AML-193 (cell line): ENCODE data around the gene LENG1.

Experiments used
- DNase-seq, 2 experiments: peaks; one replicate each; lab custom pipeline; 2025; lab: John Stamatoyannopoulos, UW

Gene LENG1

DNA sequence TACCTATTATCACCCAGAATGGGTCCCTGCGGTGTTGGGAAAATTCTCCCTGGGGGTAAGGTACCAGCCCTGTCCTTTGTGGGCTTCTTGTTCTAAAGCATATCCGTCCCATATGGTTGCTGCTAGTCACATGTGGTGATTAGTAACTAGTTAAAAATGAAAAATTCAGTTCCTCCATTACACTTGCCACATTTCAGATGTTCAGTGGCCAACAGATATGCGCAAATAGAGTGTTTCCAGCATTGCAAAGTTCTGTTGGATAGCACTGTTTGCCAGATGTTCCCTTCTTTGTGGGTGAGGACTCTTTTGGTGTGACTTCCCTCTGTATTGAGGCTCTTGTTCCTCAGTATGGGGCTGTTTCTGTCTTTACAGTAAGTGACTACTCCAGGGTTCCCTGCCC lies 18.2 kb downstream of the LENG1 start:
- DNase-seq, result no peak

DNA sequence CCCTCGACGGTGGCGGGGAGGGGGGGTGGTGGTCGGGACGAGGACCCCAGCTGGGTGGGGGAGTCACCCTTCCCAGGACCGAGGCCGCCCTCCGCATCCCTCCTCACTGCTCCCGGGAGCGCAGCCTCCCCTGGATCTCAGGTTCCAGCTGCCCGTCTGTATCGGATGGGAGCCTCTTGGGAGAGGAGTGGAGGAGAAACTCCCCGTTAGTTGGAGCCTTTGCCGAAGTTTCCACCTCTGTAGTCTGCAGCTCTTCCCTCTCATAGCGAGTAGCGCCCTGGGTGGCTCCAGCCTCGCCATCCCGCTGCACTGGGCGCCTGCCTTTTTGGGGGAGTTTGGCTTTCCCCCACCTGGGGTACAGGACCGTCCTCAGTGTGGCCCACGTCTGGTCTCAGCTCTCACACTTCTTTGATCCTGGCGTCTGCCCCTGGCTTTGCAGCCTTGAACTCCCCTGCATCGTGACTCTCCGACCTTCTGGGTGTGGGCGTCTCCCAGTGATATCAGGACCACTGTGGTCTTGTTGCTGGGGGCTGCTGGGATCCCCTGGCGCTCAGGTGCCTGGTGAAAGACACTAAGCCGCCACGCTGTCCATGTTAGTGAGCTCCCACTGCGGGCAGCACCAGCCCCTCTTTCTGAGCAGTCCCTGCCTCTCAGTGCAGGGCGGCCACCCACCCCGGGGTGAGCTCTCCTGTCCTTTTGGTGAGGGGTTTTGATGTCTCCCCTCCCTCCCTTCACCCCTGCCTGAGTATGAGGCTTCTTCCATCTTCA lies 20.8 kb downstream of the LENG1 start:
- no peak for DNase-seq

DNA sequence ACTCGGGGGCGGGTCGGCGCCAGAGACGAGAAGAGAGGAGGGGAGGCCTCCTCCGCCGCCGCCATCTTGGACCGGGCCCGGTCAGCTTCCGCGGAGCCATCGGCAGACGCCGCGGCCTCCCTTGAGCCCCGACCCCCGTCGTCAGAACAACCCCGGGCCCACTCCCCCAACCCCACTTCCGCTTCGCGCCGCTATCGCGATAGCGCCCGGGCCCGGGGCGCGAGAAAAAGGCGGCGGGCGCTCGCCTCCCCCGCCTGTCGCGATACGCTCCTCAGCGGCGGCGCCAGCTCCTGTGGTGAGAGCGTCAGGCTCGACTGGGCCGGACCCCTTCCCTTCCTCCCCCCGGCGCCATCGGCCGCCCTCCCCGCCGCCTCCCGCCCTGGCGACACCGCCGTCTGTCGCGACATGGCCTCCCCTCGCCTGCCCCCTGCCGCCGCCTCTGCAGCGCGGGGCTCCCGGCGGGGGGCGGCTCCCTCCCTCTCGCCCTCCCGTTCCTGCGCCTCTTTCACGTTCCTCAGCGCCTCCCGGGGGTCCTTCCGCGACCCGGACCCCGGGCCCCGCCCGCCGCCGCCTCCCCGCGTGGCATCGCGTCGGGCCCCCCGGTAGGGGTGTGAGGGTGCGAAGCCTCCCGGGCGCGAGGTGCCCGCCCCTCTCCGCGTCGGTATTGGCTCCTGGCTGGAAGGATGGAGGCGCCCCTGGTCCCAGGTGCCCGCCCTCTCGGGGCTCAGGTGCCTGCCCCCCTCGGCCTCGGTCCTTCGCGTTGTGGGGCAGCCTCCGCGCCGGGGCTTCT lies 21.6 kb downstream of the LENG1 start, which contains the start of gene CNOT3:
CNOT3 (plus strand) TSS at position 64 of the 790 bp plus-strand sequence. CDS start 5,217 bp downstream, outside the sequence.
- DNase-seq, result no peak

DNA sequence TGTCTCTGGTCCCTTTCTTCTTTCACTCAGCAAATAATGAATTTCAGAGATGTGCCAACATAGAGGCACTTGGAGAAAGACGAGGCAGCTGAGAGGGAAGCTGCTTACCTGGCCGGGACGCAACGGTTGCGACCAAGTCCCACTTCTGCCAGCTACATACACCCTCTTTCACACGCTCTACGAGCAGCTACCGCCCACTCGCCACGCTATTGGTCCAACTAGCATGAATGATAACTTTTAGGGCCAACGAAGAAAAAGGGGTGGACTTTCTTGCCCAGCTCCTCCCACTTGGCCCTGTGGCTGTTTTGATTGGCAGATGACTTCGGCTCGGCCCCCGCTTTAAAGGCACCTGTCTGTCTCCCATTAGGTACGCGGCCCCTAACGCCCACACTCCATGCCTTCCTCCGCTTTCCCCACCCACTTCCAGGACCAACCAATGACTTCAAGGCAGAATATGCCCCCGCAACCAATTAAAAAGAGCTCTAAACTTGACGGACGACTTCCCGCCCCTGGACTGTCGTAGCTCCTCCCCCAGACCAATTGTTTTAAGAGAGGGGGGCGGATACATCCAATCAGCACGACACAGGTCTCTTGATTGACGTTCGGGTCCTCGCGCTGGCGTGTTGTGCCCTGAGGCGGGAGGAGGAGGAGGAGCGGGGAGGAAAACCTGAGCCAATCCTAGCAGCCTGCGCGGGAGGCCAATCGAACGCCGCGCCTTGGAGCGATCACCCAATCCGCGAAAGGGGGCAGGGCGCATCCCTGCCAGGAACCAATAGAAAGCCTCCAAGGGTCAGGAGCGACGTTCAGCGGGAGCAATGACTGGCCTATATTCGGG lies 22.4 kb downstream of the LENG1 start:
- peak; percentile 99 to 100 for DNase-seq

GRCh38 chr19:54136086-54136863 lies 23.2 kb downstream of the LENG1 start:
- peak in 1 of 2 experiments; percentile 50 for DNase-seq

- no peak for DNase-seq
Measured at GRCh38 chr19:54133957-54134590, 25.4 kb downstream of the LENG1 start.

DNA sequence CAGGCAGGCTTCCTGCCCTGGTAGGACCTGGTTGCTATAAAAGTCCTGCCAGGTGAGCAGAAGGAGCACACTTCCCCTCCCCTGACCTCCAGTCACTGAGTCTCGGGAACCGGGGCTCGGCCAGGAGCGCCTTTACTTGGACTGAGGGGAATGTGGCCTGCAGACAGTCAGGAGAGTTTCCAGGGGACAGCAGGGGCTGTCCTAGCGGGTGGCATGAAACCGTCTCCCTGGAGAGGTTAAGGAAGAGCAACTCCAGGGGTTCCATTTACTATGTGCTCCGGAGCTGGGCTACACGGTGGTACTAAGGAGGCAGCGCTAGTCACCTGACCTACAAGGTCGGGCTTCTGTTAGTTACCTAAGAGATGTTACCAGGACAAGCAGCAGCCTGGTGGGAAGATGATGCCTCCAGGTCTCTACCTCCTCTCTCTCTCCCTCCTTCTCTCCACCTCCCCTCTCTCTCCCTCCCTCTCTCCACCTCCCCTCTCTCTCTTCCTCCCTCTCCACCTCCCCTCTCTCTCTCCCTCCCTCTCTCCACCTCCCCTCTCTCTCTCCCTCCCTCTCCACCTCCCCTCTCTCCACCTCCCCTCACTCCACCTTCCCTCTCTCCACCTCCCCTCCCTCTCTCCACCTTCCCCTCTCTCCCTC lies 26.1 kb downstream of the LENG1 start:
- DNase-seq, result peak in 1 of 2 experiments; percentile 2

DNA sequence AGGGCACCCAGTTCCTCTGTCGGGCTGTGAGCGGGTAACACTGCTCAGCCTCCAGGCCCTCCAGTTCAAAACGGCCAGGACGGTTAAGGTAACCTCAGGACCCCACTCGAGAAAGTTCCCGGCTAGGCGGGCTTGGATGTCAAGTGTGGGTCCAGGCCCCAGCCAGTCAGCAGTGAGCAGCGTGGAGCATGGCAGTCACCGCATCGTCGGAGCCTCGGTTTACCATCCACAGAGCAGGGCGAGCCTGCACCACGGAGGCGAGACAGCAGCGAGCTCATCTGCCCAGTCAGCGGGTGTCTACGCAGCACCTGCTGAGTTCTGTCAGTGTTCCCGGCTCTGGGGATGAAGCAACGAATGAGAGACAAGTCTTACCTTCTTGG lies 29.9 kb downstream of the LENG1 start:
- DNase-seq, result no peak

GRCh38 chr19:54128796-54129616 lies 30.5 kb downstream of the LENG1 start:
- DNase-seq, result no peak

DNA sequence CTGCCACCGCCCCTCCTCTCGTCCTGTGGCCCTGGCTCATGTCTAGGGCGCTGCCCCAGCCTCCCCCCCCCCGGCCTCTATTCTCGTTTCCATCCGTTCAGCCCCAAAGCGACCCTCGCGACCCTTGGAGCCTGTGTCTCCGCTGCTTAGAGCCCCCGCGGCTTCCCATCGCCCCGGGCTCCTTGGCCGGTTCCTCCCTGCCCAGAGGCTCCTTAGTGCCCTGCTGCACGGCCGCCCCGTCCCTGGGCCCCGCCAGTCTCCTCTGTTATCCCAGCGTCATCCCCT lies 31.1 kb downstream of the LENG1 start:
- no peak for DNase-seq

GRCh38 chr19:54127688-54128440 lies 31.7 kb downstream of the LENG1 start:
- DNase-seq, result no peak

DNA sequence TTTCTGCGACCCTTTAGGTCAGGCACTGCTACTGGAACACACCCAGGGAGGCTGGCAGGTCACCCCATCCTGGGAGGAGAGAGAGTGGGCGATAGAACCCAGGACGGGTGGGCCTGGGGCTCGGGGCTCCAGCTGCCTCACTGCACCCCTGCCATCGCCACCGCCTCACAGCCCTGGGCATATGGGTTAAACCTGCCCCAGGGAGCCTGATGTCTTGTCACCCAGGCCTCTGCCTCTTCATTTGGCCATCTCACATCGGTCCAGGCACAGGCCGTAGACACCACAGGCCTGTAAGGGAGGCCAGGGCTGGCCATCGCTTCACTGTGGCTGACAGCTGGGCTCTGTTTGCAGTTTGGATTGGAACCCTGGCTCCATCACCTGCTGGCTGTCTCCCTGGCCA lies 33.8 kb downstream of the LENG1 start:
- no peak for DNase-seq

- no peak for DNase-seq
Measured at GRCh38 chr19:54124393-54124792, 35.1 kb downstream of the LENG1 start.

GRCh38 chr19:54123682-54124081 lies 35.8 kb downstream of the LENG1 start:
- no peak for DNase-seq

DNA sequence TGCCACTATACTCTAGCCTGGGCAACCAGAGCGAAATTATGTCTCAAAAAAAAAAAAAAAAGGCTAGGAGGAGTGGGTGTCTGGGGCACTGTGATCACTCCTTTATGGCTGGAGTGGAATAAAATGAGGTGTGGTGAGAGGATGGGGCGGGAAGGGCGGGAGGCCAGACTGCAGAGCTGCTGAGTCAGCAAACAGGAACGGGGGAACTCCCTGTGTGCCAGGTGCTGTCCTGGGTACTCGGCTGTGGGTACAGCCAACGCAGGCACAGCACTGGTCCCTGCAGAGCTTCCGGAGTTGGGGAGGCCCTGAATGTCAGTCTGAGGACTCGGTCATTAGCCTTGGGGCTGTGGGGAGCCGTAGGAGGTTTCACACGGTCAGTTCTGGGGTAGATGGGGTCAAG lies 38.3 kb downstream of the LENG1 start:
- no peak for DNase-seq

DNA sequence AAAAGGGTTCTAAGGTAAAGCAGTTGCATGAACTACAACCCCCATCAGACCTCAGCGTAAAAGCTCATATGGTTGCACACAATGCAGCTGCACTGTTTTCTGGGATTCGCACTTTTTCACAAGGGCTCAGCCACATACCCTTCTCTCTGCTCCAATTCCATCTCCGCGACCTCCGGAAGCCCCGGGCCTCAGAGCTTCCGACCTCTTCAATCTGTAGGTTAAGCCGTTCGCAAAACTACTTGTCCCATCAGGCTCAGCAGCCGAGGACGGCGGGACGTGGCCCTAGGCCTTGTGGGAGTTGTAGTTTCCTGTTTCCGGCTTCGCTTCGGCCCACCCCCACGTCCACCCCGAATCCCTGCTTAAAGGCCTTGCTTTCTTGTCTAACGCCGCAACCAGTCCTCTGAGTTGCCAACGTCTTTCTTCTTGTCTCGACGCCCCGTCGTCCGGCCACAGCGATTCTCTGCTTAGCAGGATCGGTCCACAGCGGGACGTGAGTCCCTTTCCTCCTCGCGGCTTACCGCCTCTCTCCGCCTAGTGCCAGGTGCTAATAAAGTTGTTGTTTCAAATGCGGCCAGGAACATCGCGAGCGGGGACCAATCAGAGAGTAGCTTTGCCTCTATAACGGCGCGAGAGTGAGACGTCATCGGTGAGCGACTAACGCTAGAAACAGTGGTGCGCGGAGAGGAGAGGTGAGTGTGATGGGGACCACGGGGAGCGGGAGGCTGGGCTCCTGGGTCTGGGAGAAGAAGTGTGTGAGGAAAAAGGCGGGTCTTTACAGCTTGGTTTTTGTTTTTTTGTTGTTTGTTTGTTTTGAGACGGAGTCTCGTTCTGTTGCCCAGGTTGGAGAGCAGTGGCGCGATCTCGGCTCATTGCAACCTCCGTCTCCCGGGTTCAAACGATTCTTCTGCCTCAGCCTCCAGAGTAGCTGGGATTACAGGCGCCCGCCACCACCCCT lies 44.1 kb downstream of the LENG1 start, which contains the start of the genes PRPF31 and TFPT:
PRPF31 (plus strand) TSS at position 646 of the 955 bp plus-strand sequence. CDS start 2,525 bp downstream, outside the sequence.
TFPT (minus strand) TSS at position 549 of the 955 bp plus-strand sequence; CDS start at position 161, 388 bp downstream.
- DNase-seq, result peak; percentile 91 to 96

DNA sequence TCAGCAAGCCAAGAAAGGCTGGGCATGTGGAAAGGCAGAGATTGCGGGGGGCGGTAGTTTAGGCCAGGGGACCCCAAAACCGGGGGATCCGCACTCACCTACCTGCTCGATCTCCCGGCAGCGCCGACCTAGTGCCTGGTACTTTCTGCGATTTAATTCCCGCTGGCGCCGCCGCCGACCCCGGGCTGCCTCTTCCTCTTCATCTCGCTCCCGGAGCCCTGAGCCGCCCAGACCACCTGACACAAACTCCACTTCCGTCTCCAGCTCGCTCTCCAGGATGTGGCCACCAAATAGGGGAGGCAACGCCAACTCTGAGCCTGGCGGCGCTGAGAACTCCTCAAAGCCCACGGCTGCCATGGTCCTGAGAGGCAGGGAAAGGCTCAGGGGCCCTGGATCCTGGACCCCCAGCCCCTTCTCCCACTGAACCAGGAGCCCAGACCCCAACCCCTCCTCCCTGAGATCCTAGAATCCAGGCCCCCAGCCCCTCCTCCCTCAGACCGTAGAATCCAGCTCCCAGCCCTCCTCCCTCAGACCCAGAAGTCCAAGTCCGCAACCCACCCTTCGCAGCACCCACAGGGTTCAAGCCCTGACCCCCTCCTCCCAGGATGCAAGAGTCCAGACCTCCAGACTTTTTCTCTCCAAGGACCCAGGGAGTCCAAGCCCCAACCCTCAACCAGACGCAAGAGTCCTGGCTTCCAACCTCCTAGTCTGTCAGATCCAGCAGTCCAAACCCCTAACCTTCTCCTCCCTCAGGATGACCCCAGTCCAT lies 45.0 kb downstream of the LENG1 start:
- DNase-seq, result peak; percentile 45 to 51
